Thymus (tissue), 14 donors: ENCODE results near the gene CAPN10. TPM values are rescaled to one million over a fixed set of nuclear protein-coding genes. Genes with fewer than 3 reads are reported as not detected.
"Not testable (repeated sequence)": the region's sequence is repeated elsewhere in the genome, so short reads cannot be mapped to it uniquely, and the experiment has no call there.

Experiments
- DNase-seq, 9 donors: peaks; one replicate each; pipeline ENCODE4 v3.0.0-alpha.2; 2013; ENCODE audit warnings: low spot score in 9 of 9, low read depth in 6 of 9, missing footprints in 1 of 9
- H3K27ac ChIP-seq, 2 donors: one replicate each; pipeline ENCODE4 v1.5.1; 2013; ENCODE audit warnings: control low read depth in 1 of 2, low read depth in 1 of 2, low read length in 1 of 2, mild to moderate bottlenecking in 1 of 2, moderate library complexity in 1 of 2
- H3K27me3 ChIP-seq, 2 donors: one replicate each; pipeline ENCODE4 v1.5.1; 2013; ENCODE audit warnings: low read length in 1 of 2; ENCODE audit not compliant: control insufficient read depth in 2 of 2, insufficient read depth in 1 of 2
- H3K36me3 ChIP-seq, 2 donors: one replicate each; pipeline ENCODE4 v1.5.1; 2013; ENCODE audit warnings: low read length in 1 of 2, mild to moderate bottlenecking in 1 of 2, moderate library complexity in 1 of 2; ENCODE audit not compliant: control insufficient read depth in 2 of 2, insufficient read depth in 2 of 2
- H3K4me1 ChIP-seq, 2 donors: one replicate each; pipeline ENCODE4 v1.5.1; 2013; ENCODE audit warnings: low read length in 2 of 2; ENCODE audit not compliant: control insufficient read depth in 2 of 2, insufficient read depth in 2 of 2
- H3K4me3 ChIP-seq, 2 donors: one replicate each; pipeline ENCODE4 v1.5.1; 2013; ENCODE audit warnings: low read length in 2 of 2, control low read depth in 1 of 2, mild to moderate bottlenecking in 1 of 2
- H3K9me3 ChIP-seq, 2 donors: one replicate each; pipeline ENCODE4 v1.5.1; 2013; ENCODE audit warnings: low read length in 1 of 2, mild to moderate bottlenecking in 1 of 2; ENCODE audit not compliant: control insufficient read depth in 2 of 2, insufficient read depth in 1 of 2
- WGBS: extraction: QIAGEN DNeasy Blood & Tissue Kit; methylation state at CpG from one replicate; pipeline ENCODE4 v1.1.7; 2013; 5-methylcytosine and 5-hydroxymethylcytosine counted together
- long read RNA-seq, 10 donors: transcript quantifications; one replicate each; lab custom pipeline, GENCODE V29; 2026
- polyA plus RNA-seq: library from polyadenylated mRNA; stranded (reverse); fragments of 200-250 nt; gene quantifications from one replicate; pipeline ENCODE4 v1.2.3, GENCODE V29; 2013
- total RNA-seq: library from RNA; stranded (reverse); fragments of 120-200 nt; gene quantifications from one replicate; pipeline ENCODE4 v1.2.4, GENCODE V29; 2013
- donor health status: healthy.

CAPN10 gene, protein sequence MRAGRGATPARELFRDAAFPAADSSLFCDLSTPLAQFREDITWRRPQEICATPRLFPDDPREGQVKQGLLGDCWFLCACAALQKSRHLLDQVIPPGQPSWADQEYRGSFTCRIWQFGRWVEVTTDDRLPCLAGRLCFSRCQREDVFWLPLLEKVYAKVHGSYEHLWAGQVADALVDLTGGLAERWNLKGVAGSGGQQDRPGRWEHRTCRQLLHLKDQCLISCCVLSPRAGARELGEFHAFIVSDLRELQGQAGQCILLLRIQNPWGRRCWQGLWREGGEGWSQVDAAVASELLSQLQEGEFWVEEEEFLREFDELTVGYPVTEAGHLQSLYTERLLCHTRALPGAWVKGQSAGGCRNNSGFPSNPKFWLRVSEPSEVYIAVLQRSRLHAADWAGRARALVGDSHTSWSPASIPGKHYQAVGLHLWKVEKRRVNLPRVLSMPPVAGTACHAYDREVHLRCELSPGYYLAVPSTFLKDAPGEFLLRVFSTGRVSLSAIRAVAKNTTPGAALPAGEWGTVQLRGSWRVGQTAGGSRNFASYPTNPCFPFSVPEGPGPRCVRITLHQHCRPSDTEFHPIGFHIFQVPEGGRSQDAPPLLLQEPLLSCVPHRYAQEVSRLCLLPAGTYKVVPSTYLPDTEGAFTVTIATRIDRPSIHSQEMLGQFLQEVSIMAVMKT
- total RNA-seq (34.1 TPM), polyA plus RNA-seq (67.0 TPM)
- long read RNA-seq, donor 1: 0 reads
- long read RNA-seq, donor 2, partial matches to known transcripts: 13 of 15 reads
- long read RNA-seq, donor 2, other reads (novel, unspliced or antisense): 0 of 15 reads
- long read RNA-seq, donor 3, partial matches to known transcripts: 9 of 12 reads
- long read RNA-seq, donor 3, other reads (novel, unspliced or antisense): 0 of 12 reads
- long read RNA-seq, donor 4, partial matches to known transcripts: 0 of 3 reads
- long read RNA-seq, donor 4, other reads (novel, unspliced or antisense): 0 of 3 reads
- long read RNA-seq, donor 5, partial matches to known transcripts: 5 of 8 reads
- long read RNA-seq, donor 5, other reads (novel, unspliced or antisense): 0 of 8 reads
- long read RNA-seq, donor 6: 0 reads
- long read RNA-seq, donor 7: 0 reads
- long read RNA-seq, donor 8, partial matches to known transcripts: 0 of 1 reads
- long read RNA-seq, donor 8, other reads (novel, unspliced or antisense): 0 of 1 reads
- long read RNA-seq, donor 9: 0 reads
- long read RNA-seq, donor 10: 0 reads

DNA sequence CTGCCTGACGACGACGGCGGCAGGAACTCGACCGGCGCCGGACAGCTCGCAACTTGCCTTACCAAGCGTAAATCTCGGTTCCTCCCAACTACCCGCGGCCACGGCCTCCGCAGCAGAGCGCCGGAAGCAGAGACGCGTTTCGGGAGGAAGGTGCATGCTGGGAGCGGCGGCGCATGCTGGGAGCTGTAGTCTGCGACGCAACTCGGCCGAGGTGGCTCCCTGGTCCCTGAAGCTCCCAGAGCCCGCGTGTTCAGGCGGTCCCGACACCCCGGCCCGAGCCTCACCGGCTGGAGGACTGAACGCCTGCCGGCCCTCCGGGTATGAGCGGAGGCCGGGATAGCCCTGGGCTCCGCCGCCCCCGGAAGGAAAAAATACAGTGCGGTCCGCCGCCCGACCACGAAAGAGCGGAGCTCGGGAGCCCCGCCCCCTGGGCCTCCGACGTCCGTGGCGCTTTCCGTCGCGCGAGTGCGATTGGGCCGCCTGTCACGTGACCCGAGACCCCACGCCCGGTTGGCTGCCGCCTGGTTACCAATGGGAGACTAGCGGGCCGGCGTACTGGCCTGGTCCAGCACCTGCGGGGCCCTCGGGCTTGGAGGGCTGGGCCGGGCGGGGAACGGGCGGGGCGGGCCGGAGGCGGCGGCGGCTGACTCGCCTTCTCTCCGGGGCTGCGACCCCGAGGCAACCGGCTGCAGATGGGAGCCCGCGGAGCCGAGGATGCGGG lies at the start of gene CAPN10:
Gene CAPN10, plus strand, starts transcription at position 537 of the 721 bp plus-strand sequence. Its CDS starts 178 bp downstream, at position 715.
- peaks cover 29 to 31% of the 10 kb centered on the region in 2 donors for H3K4me1 ChIP-seq
- peak; percentile 85 to 97 (median 93) for DNase-seq
- no peaks in the 10 kb centered on the region for H3K27me3 ChIP-seq
- peak within 1 kb of the TSS; percentile 91 to 92 for H3K27ac ChIP-seq
- H3K4me3 ChIP-seq: peak within 1 kb of the TSS; percentile 82 to 87
- H3K36me3 ChIP-seq: peaks cover 22 to 28% of the 10 kb centered on the region in 2 donors
- under 1% methylated on average over 88 of the region's 88 CpGs for WGBS
- H3K9me3 ChIP-seq: no peaks in the 10 kb centered on the region

DNA sequence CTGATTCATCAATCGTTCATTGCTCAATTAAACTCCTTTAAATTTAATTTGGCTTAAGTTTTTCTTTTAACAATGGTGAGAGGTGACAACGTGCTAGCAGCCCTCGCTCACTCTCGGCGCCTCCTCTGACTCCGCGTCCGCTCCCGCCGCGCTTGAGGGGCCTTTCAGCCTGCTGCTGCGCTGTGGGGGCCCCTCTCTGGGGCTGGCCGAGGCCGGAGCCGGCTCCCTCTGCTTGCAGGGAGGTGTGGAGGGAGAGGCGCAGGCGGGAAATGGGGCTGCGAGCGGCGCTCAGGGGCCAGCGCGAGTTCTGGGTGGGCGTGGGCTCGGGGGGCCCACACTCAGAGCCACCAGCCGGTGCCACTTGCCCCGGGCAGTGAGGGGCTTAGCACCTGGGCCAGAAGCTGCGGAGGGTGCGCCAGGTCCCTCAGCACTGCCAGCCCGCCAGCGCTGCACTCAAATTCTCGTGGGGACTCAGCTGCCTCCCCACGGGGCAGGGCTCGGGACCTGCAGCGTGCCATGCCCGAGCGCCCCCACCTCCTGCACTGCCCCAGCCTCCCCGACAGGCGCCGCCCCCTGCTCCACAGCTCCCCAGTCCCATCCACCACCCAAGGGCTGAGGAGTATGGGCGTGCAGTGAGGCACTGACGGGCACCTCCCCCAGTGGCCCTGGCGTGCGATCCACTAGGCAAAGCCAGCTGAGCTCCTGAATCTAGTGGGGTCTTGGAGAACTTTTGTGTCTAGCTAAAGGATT lies 48.3 kb upstream of the CAPN10 start:
- Histone ChIP-seq H3K27ac (no peak overlapping the region), H3K36me3 (peaks cover 7 to 23% of the 10 kb centered on the region in 2 donors), H3K4me1 (no peaks in the 10 kb centered on the region), H3K9me3 (peaks cover 0 to 4% of the 10 kb centered on the region in 2 donors), H3K27me3 (no peaks in the 10 kb centered on the region), H3K4me3 (no peak overlapping the region)
- 98% methylated on average over 43 of the region's 43 CpGs for WGBS
- DNase-seq: no peak

DNA sequence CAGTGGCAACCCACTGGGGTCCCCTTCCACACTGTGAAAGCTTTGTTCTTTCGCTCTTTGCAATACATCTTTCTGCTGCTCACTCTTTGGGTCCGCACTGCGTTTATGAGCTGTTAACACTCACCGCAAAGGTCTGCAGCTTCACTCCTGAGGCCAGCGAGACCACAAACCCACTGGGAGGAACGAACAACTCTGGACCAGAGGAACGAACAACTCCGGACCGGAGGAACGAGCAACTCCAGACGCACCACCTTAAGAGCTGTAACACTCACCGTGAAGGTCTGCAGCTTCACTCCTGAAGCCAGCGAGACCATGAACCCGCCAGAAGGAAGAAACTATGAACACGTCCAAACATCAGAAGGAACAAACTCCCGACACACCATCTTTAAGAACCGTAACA lies 47.4 kb upstream of the CAPN10 start:
- not testable (repeated sequence) for H3K4me1 ChIP-seq, H3K4me3 ChIP-seq, DNase-seq, H3K9me3 ChIP-seq, H3K27me3 ChIP-seq, H3K27ac ChIP-seq
- H3K36me3 ChIP-seq: peaks cover 7 to 23% of the 10 kb centered on the region in 2 donors
- 99% methylated on average over 17 of the region's 17 CpGs for WGBS

DNA sequence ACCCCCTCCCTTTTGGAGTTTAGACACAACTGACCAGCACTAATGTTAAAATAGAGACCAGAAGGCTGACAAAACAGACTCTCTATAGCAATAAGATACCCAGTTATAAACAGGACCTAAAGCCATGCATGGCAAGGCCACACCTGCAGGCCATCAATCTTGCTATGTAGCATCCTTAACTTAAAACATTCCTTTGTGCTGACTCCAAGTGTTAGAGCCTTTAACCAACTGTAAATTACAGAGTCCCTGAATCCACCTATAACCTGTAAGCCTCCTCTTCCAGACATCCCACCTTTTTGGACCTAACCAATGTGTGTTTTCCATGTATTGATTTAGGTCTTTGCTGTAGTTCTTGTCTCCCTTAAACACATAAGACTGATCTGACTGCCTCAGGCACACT lies 46.6 kb upstream of the CAPN10 start:
- Histone ChIP-seq H3K4me3 (no peak overlapping the region), H3K9me3 (peaks cover 0 to 4% of the 10 kb centered on the region in 2 donors), H3K36me3 (peaks cover 7 to 23% of the 10 kb centered on the region in 2 donors), H3K27ac (no peak overlapping the region), H3K27me3 (no peaks in the 10 kb centered on the region), H3K4me1 (no peaks in the 10 kb centered on the region)
- no peak for DNase-seq

DNA sequence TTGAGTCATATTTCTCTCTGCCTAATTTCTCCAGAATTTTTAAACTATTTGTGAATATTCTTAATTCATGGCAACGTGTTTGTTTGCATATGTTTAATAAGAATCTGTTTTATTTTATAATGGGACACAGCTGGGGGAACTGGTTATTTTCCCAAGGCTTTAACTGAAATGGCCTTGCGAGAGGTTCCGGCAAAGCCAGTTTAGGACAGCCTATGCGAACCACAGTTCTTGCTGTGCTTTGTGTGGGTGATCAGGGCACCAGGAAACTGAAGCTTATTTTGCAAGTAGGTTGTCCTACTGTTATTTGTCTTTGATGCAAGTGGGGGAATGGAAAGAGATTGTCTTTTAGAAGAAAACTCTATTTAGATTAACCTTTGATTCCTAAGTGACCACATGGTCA lies 35.2 kb upstream of the CAPN10 start:
- no peak for DNase-seq
- peaks cover 7 to 16% of the 10 kb centered on the region in 2 donors for H3K36me3 ChIP-seq
- whole genome bisulfite sequencing: 97% methylated on average over 4 of the region's 4 CpGs
- no peak overlapping the region for H3K4me3 ChIP-seq
- no peak overlapping the region for H3K27ac ChIP-seq
- peaks cover 0 to 7% of the 10 kb centered on the region in 2 donors for H3K9me3 ChIP-seq
- no peaks in the 10 kb centered on the region for H3K4me1 ChIP-seq
- H3K27me3 ChIP-seq: no peaks in the 10 kb centered on the region

DNA sequence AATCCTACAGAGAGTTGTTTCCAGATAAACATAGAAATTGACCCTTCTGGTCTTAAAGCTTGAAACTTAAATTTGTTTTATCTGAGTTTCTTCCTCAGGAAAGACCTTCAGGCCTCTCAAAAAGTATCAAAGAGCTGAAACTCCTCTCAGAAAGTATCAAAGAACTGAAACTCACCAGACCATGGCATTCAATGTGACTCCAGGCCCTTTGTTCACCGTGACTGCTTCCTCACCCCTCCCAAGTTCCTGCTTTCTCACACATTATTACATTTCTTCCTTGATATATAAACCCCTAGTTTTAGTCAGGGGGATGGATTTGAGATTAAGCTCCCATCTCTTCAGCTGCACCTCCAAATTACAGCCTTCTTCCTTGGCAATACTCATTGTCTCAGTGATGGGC lies 34.7 kb upstream of the CAPN10 start:
- 34% methylated on average over 1 of the region's 1 CpG for WGBS
- Histone ChIP-seq H3K27ac (no peak overlapping the region), H3K36me3 (peaks cover 7 to 16% of the 10 kb centered on the region in 2 donors)

DNA sequence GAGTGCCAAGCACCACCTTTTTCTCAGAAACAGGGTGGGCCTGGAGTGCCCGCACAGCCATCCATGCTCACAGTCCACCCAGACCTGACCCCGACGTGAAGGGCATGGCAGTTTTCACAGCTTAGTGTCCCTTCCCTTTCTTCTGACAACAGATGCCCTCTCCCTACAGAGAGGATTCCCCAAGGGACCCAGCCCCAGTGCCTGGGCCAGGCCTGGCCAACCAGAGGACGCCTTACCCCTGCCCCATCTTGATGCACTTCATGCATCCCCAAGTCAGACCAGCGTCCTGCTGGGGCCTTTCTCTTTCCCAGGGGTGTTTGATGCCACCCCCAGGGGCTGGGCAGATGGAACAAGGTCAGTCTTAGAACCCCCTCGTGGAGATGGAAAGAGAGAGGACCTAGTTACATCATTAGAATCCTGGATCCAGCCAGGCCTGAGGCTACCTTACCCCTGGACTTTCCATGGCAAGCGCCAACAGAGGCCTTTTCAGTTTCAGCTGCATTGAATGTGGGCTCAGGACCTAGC lies 32.5 kb upstream of the CAPN10 start:
- H3K4me3 ChIP-seq: no peak overlapping the region
- H3K36me3 ChIP-seq: peaks cover 7 to 16% of the 10 kb centered on the region in 2 donors
- DNase-seq: no peak

More for the DNA sequence above, 34.7 kb upstream of the CAPN10 start:
- no peak for DNase-seq
- Histone ChIP-seq H3K4me1 (peaks cover under 1% of the 10 kb centered on the region in 2 donors), H3K9me3 (peaks cover 0 to 7% of the 10 kb centered on the region in 2 donors), H3K4me3 (no peak overlapping the region), H3K27me3 (no peaks in the 10 kb centered on the region)

More for the DNA sequence above, 32.5 kb upstream of the CAPN10 start:
- H3K27ac ChIP-seq: no peak overlapping the region
- peaks cover 8 to 18% of the 10 kb centered on the region in 2 donors for H3K4me1 ChIP-seq
- peaks cover 0 to 11% of the 10 kb centered on the region in 2 donors for H3K27me3 ChIP-seq
- peaks cover 0 to 7% of the 10 kb centered on the region in 2 donors for H3K9me3 ChIP-seq
- 99% methylated on average over 7 of the region's 7 CpGs for WGBS
